Esophagus muscularis mucosa (tissue), 4 donors: Measurements from ENCODE around the gene CHST5. TPM values are rescaled to one million over a fixed set of nuclear protein-coding genes. Genes with fewer than 3 reads are reported as not detected.
"Not testable (repeated sequence)": the region's sequence is repeated elsewhere in the genome, so short reads cannot be mapped to it uniquely, and the experiment has no call there.

Experiments used
- DNase-seq: peaks from one replicate; pipeline ENCODE4 v3.0.0-alpha.2; 2017; ENCODE audit errors: extremely low spot score
- H3K27ac ChIP-seq, 4 donors: fragments of 200-600 bp; sonication (generic); replicated peaks in 1 of 4; 1 replicate in 3 of 4; 2 replicates in 1 of 4; pipeline ENCODE4 v1.5.1; 2016 to 2019; ENCODE audit warnings: mild to moderate bottlenecking in 1 of 4
- H3K27me3 ChIP-seq, 4 donors: fragments of 200-600 bp; sonication (generic); one replicate each; pipeline versions ENCODE4 v1.5.1 to v1.6.0; 2016 to 2019
- H3K36me3 ChIP-seq, 4 donors: fragments of 200-600 bp; sonication (generic); one replicate each; pipeline ENCODE4 v1.5.1; 2016 to 2019
- H3K4me1 ChIP-seq, 4 donors: fragments of 200-600 bp; sonication (generic); one replicate each; pipeline ENCODE4 v1.5.1; 2016 to 2019
- H3K4me3 ChIP-seq, 4 donors: fragments of 200-600 bp; sonication (generic); 1 replicate in 2 of 4; 2 replicates in 2 of 4; pipeline ENCODE4 v1.5.1; 2016 to 2019; ENCODE audit warnings: mild to moderate bottlenecking in 4 of 4, moderate library complexity in 1 of 4
- H3K9me3 ChIP-seq, 4 donors: fragments of 200-600 bp; sonication (generic); 1 replicate in 3 of 4; 2 replicates in 1 of 4; pipeline ENCODE4 v1.5.1; 2016 to 2019
- CTCF ChIP-seq, 3 experiments: fragments of 200-600 bp in 2 of 3; fragments of 450-650 bp in 1 of 3; sonication (generic) in 2 of 3; IDR thresholded peaks; one replicate each; pipeline ENCODE4 v1.5.1; 2017 to 2019; ENCODE audit warnings: antibody characterized with exemption in 3 of 3, mild to moderate bottlenecking in 2 of 3, moderate library complexity in 1 of 3
- EP300 ChIP-seq: sonication (generic); formaldehyde crosslinking; IDR thresholded peaks from one replicate; pipeline ENCODE4 v1.6.1; 2017; ENCODE audit warnings: antibody characterized with exemption
- POLR2A ChIP-seq: fragments of 450-650 bp; IDR thresholded peaks from one replicate; pipeline ENCODE4 v1.6.1; 2017; ENCODE audit warnings: antibody characterized with exemption, moderate library complexity, mild to moderate bottlenecking, low read depth
- POLR2AphosphoS5 ChIP-seq, 2 donors: sonication (generic); formaldehyde crosslinking; IDR thresholded peaks; one replicate each; pipeline ENCODE4 v1.6.1; 2017; ENCODE audit warnings: antibody characterized with exemption in 2 of 2
- WGBS: methylation state at CpG from one replicate; pipeline ENCODE4 v1.1.5; 2018; 5-methylcytosine and 5-hydroxymethylcytosine counted together
- intact Hi-C: fragments of 100-400 bp; cut with DNase I; formaldehyde crosslinking; loops from one replicate; pipeline ENCODE4 v1.15.1; 2023
- total RNA-seq, 4 donors: library from RNA; depleted of rRNA; stranded (reverse); fragments of >200 nt; gene quantifications; one replicate each; pipeline versions ENCODE4 v1.1.0 to v1.2.1, GENCODE V29; 2016

CHST5 gene
- total RNA-seq, 4 donors from 2014 or later = not detected

GRCh38 chr16:75527825-75528299 is 8.0 kb downstream of the CHST5 start:
- 88% methylated on average over 5 of the region's 5 CpGs for WGBS
- H3K4me1 ChIP-seq = no peaks in the 10 kb centered on the region
- intact Hi-C loops = loop anchor here (10.0 kb wide), 1 partner anchor 343 kb away; no protein-coding TSS in a partner anchor
- no peaks in the 10 kb centered on the region for H3K27me3 ChIP-seq
- H3K9me3 ChIP-seq = no peaks in the 10 kb centered on the region
- no peak for DNase-seq
- H3K36me3 ChIP-seq = no peaks in the 10 kb centered on the region
- no peak overlapping the region for H3K4me3 ChIP-seq
- no peak overlapping the region for H3K27ac ChIP-seq
- TF ChIP-seq CTCF (IDR thresholded peaks at IDR 0.05) (no peak), POLR2A (no peak), EP300 (no peak), POLR2AphosphoS5 (IDR thresholded peaks at IDR 0.05) (no peak)

- Histone ChIP-seq H3K27me3 (no peaks in the 10 kb centered on the region), H3K4me1 (no peaks in the 10 kb centered on the region), H3K36me3 (no peaks in the 10 kb centered on the region), H3K9me3 (no peaks in the 10 kb centered on the region), H3K4me3 (no peak overlapping the region), H3K27ac (no peak overlapping the region)
- 72% methylated on average over 5 of the region's 5 CpGs for WGBS
- TF ChIP-seq EP300 (no peak), POLR2A (no peak), POLR2AphosphoS5 (IDR thresholded peaks at IDR 0.05) (no peak), CTCF (IDR thresholded peaks at IDR 0.05) (no peak)
- no peak for DNase-seq
- intact Hi-C loops = loop anchor here (10.0 kb wide), 1 partner anchor 341 kb away; no protein-coding TSS in a partner anchor
Observed at GRCh38 chr16:75526032-75526790, 9.7 kb downstream of the CHST5 start.

GRCh38 chr16:75519175-75519574 is 16.7 kb downstream of the CHST5 start:
- no peak overlapping the region for H3K27ac ChIP-seq
- WGBS = 96% methylated on average over 6 of the region's 6 CpGs
- TF ChIP-seq POLR2AphosphoS5 (IDR thresholded peaks at IDR 0.05) (no peak), POLR2A (no peak), CTCF (IDR thresholded peaks at IDR 0.05) (no peak), EP300 (no peak)
- intact Hi-C loops = loop anchor here (5.0 kb wide), 1 partner anchor 48 kb away; the partner anchor contains the start of gene GABARAPL2
- no peaks in the 10 kb centered on the region for H3K27me3 ChIP-seq
- no peaks in the 10 kb centered on the region for H3K9me3 ChIP-seq
- H3K36me3 ChIP-seq = no peaks in the 10 kb centered on the region
- no peak for DNase-seq
- H3K4me3 ChIP-seq = no peak overlapping the region
- peaks cover 4 to 15% (median 12%) of the 10 kb centered on the region in 4 donors for H3K4me1 ChIP-seq

GRCh38 chr16:75516189-75516966 is 19.5 kb downstream of the CHST5 start:
- Histone ChIP-seq H3K27ac (peak overlapping the region; percentile 96 to 99 (median 98)), H3K4me1 (peaks cover 4 to 15% (median 12%) of the 10 kb centered on the region in 4 donors), H3K4me3 (peak overlapping the region; percentile 79 to 98 (median 90))
- intact Hi-C loops = loop anchor here (2.0 to 5.0 kb wide), 2 partner anchors 46 to 51 kb away; partner anchors contain the start of gene GABARAPL2
- H3K9me3 ChIP-seq, DNase-seq, H3K27me3 ChIP-seq, H3K36me3 ChIP-seq: not testable (repeated sequence)
- 22% methylated on average over 10 of the region's 42 CpGs for WGBS

- Histone ChIP-seq H3K27me3 (no peaks in the 10 kb centered on the region), H3K27ac (no peak overlapping the region), H3K36me3 (no peaks in the 10 kb centered on the region), H3K4me3 (no peak overlapping the region), H3K9me3 (no peaks in the 10 kb centered on the region), H3K4me1 (peaks cover 4 to 15% (median 12%) of the 10 kb centered on the region in 4 donors)
- TF ChIP-seq POLR2A (no peak), CTCF (IDR thresholded peaks at IDR 0.05) (no peak), EP300 (no peak), POLR2AphosphoS5 (IDR thresholded peaks at IDR 0.05) (no peak)
- no peak for DNase-seq
- intact Hi-C loops = no loop called here
- 97% methylated on average over 11 of the region's 11 CpGs for WGBS
Observed at GRCh38 chr16:75514296-75514695, 21.6 kb downstream of the CHST5 start.
